NCI-H1417 treated with DMSO at 0.1 percent for 48 hours (cell line): ENCODE data around the gene RALB.

Source experiments
- DNase-seq: peaks from one replicate; lab custom pipeline; 2025; lab: John Stamatoyannopoulos, UW

Gene RALB, protein sequence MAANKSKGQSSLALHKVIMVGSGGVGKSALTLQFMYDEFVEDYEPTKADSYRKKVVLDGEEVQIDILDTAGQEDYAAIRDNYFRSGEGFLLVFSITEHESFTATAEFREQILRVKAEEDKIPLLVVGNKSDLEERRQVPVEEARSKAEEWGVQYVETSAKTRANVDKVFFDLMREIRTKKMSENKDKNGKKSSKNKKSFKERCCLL

DNA sequence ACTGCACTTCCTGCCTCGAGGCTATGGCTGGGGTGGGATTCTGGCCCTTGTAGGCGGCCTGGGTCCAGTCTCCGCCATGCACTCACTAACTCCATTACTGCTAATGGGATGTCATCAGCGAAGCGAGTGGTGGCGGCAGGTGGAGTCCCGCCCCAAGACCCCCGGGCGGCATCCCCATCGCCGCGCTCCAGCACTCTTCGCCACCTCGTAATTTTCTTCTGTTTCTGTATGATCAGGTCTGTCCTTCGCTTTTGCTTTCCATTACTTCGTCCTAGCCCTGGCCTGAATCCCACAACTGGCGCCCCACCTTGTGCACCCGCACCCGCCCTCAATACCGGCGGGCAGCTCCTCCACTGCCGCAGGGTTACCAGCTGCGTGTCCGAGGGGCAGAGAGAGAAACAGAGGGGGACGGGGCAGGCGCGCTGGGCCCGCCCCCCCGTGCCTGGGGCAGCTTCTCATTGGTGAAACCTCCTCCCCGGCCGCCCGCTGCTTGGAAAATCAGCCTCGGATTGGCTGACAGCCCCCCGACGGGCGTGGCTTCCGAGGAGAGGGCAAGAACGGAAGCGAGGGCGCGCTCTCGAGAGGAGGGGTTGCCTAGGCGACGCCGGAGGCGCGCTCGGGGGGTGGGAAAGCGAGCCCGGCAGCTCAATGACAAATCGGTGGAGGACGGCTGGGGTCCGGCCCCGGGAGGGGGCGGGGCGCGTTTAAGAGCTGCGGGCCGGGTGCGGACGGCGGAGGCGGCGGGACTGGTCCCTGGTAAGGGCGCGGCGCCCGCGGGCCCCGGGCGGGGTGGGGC is at the start of gene RALB:
Gene RALB, plus strand, starts transcription at position 628 of the 796 bp plus-strand sequence. CDS start 25,813 bp downstream, outside the sequence.
- DNase-seq: peak; percentile 87

GRCh38 chr2:120203251-120204021 is 49.2 kb upstream of the RALB start:
- DNase-seq: no peak

DNA sequence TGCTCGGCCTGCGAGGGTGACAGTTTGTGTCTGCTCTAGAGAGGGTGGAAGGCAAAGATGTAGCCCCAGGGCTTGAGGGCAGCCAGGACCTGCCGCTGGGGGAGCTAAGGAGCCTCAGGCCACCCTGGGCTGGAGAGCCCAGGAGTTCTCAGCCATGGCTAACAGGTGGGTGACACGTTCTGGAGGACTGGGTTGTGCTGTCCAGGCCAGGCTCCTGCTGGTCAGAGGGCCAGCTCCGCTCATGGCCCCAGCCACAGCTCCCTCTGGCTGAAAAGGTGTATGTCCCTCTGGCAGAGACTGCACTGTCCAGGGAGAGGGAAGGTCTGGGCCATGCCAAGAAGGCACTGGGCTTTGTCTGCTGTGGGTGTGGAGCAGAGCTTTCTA is 48.6 kb upstream of the RALB start:
- DNase-seq: no peak

DNA sequence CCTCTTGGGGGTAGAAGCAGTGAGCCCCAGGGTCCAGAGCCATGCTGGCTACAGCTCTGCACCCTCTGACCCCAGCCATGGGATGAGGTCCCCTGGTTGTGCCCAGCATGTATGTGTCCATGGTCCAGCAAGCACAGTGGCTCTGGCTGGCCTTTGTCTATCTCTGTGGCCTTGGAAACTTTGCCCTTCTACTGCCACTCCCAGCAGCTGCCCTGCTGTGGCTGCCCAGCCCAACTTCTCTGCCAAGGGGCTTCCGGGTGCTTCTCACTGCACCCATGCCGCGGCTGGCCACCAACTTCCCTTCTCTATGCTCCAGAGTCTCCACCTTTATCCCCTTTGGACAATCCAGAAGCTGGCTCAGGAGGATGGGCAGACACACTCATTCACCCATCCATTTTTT is 48.2 kb upstream of the RALB start:
- no peak for DNase-seq

- DNase-seq: no peak
Observed at GRCh38 chr2:120204945-120205670, 47.5 kb upstream of the RALB start.

DNA sequence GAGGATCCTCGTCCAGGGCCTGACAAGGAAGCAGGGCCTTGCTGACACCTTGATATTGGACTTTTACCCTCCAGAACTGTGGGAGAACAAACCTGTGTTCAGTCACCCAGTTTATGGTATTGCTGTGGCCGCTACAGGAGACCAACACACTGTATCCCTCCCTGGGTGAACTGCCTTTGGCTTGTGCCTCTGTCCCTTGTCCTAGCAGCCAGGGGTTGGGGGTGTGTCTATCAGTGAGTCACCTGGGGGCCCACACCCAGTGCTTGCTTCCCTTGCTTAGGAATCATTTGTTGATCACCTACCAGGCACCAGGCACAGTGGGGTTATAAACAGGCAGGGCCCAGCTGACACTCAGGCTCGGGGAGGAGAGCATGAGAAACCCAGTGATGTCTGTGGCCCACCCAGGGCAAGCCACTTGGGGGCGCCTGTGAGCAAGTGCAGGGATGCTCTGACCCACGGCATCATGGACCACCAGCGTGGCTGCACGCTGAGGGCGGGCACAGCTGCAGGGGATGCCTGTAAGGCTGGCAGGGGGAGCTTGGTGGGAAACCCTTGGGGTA is 46.5 kb upstream of the RALB start:
- DNase-seq: no peak

DNA sequence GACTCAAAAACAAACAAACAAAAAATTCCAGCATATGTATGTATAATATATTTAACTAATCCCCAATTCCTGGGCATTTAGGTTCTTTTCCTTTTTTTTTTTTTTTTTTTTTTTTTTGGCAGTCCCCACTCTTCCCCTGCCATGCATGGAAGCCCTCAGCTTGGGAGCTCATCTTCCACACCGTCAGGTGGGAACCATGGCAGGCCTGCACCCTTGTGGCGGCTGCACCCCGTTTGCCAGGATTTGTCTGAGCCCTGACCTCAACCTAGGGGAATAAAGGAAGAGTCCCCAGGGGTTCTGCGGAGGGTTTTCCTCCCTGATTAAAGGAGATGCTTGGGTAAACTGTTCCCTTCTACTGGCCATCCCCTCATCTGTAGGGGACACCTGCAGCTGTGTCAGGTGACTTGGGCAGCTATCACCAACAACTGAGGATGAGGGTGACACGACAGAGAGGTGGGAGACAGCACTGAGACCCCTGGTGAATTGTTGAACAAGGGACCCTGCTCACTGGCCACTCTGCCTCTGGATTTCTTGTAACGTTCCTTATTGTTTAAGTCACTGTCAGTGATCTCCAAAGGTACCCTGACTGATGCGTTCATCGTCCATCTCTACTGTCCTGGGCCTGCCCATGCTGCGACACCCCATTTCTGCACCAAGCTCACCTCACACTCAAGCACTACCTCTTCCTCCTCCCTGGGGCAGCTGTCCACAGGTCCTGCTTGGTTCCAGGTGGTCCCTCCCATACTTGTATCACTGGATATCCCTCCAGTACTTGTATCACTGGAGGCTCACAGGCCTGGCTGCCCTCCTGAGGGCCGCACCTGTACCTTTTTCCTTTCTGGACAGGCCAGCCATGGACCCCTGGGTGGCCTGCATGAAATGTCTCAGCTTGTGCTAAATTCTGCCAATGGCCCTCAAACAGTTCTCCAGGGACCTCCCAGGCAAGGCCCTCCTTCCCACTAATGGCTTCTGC is 44.0 kb upstream of the RALB start:
- no peak for DNase-seq

DNA sequence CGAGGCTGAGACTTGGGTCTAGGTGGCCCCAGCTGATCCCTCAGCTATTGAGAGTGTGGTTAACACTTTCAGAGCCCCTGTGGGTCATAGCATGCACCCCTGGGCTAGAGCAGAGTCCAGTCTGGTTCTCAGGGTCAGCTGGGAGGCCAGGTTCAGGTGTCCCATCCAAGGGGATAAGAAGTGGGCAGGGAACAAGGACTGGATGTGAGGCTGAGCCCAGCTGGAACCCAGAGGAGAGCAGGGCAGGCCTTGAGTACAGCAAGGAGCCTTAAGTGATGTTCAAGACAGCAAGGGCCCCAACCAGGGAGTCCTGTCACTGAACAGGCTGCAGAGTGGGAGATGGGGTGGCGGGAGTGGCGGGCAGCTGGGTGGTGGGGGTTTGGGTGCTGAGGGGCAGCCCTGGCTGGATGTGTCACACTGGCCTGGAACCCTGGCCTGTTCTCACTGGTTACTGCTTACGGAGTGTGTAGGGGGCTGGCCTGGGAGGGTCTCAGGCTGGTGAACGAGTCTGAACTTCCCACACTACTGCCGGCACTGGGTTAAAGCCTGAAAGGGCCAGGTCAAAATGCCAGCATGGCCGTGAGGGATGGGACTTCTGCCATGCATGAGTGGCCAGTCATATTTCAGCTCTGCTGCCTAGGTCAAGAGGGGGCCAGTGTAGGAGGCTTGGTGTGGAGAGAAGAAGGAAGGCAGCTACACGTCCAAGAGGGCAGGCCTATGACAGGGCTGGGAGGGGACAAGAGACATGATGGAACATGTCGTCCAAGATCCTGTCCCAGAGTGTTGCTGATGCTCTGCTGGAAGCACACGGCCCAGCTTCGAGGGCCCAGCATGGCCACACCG is 43.0 kb upstream of the RALB start:
- DNase-seq: no peak

- DNase-seq: no peak
Observed at GRCh38 chr2:120210270-120210693, 42.4 kb upstream of the RALB start.

- DNase-seq: no peak
Observed at GRCh38 chr2:120218181-120218580, 34.5 kb upstream of the RALB start.

- no peak for DNase-seq
Observed at GRCh38 chr2:120219291-120219690, 33.4 kb upstream of the RALB start.

DNA sequence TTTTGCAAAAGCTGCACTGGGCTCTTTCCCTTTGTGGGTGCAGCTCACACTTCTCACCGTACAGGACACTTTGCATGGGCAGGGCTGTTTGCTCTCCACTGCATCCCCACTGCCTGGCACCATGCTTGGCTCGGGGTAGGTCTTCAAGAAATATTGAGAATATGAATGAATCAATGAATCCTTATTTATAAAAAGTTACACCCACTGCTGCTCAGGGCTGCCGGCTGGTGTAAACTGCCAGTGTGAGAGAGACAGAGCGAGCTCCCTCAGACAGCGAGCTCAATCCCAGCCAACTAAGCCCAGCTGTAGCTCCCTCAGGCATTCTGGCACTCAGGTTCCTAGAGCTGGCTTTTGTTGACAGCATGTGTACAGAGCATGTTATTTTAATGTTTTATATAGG is 32.9 kb upstream of the RALB start:
- no peak for DNase-seq

DNA sequence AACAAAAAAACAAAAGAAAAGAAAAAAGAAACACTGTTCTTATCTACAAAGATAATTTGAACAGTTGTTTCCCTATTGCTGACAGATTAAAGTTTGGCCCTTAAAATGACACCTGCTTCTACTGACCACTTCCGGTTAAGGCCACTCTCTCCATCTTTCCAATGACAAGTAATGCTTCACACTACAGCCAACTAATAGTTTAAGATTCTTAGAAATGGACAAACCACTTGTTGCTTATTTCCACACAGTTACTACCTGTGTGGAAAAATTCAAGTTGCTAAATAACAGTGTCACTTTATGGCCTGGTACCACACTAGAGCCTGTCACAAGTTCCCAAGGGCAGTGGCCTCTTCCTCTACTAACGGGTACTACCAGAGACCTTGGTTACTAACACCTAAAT is 31.9 kb upstream of the RALB start:
- no peak for DNase-seq

GRCh38 chr2:120221616-120222015 is 31.0 kb upstream of the RALB start:
- no peak for DNase-seq

DNA sequence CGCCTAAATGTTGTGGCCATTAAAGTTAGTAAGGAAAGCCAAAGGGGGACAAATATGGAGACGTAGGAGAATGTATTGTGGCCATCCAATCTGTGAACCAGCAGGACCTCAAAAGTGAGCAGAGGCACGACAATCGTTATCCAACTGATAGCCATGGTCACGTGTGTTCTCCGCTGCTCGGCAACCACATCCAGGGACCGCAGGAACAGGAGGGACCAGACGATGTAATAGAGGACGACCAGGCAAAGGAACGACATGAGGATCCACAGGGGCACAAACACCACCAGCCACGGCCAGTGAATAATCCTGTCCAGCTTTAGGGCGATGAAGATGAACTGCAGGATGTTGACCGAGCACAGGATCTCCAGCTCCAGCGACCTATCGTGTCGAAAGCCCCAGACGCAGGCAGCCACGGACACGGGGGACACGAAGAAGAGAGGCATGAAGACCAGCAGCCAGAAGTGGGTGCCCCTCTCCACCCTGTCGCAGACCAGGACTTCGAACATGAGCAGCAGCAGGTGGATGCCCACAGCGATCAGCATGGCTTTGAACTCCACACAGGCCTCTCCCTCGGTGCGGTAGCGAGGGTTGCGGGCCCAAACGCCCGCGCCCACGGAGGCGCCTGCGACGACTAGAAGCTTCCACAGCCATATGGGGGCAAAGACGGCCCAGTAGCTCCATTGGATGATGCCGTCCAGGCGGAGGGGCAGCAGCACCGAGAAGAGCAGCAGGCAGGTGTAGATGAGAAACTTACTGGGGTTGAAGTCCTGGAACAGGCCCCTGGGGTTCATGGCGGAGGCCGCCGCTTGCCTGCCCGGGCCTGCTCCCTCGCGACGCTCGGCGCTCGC is 30.2 kb upstream of the RALB start:
- DNase-seq: no peak

GRCh38 chr2:120223034-120223912 is 29.4 kb upstream of the RALB start, which contains the start of gene TMEM185B:
Gene TMEM185B (minus strand): TSS chr2:120223400. CDS start chr2:120222976, 424 bp downstream.
- peak; percentile 51 for DNase-seq

DNA sequence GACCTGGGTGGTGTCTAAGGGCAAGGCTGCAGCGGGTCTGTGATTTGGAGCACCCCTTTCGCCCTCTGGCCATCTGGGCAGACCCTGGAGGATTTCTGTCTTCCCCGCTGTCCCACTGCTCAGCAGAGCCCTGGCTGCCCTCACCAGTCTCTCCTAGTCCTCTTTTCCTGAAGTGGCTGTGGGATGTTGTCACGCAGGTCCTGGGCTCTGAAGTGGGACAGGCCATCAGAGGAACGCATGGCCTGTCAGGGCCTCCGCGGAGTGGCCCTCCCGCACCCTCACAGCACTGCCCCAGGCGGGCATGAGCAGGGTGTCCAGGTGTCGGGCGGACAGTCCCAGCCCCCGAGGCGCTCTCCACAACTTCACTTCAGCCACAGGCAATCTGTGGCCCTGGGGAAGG is 28.4 kb upstream of the RALB start:
- DNase-seq: no peak
